22Rv1 (cell line): Measurements from ENCODE around the gene LY6G6C.

Experiments
- ZFX ChIP-seq: fragments of 450-650 bp; IDR thresholded peaks from 2 replicates; pipeline ENCODE4 v1.6.1; 2017; ENCODE audit warnings: antibody characterized with exemption, borderline replicate concordance
- TF ChIP-seq, protein P1 (sequence below): fragments of 450-650 bp; IDR thresholded peaks from 2 replicates; pipeline ENCODE4 v1.5.1; 2017; ENCODE audit warnings: mild to moderate bottlenecking

DNA sequence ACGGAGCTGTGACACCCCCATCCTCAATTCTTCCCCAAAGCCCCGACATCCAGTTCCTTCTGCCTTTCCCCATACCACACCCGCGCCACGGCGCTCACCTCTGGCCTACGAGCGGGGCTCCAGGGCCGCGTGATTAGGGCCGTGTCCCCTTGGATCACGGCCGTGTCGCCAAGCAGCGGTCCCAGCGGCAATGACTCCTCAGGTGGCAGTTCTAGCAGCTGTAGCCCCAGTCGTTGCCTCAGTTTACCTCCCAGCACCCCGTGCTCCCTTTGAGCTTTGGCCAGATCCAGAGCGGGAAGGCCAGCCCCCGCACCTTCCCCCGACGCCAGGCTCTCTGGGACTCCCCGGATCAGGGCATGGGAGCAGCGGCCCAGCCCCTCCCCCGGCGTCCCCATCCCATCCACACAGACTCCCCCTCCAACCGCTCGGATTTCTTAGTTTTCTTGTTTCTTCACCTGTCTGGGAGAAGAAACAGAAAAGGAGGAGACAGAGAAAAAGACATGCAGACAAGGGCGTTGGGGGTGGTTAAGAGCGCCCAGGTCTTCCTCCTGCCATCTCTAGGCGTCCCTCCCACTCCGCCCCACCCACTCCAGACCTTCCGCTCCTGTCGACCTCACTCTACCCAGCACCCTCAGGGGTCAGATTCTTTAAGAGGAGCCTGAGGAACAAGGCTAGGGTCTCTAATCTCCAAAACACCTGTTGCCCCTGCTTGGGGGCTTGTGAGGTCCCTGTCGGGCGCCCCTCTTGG, 7.4 kb upstream of the LY6G6C start, which contains the start of gene DDAH2:
- TF ChIP-seq, protein P1, sequence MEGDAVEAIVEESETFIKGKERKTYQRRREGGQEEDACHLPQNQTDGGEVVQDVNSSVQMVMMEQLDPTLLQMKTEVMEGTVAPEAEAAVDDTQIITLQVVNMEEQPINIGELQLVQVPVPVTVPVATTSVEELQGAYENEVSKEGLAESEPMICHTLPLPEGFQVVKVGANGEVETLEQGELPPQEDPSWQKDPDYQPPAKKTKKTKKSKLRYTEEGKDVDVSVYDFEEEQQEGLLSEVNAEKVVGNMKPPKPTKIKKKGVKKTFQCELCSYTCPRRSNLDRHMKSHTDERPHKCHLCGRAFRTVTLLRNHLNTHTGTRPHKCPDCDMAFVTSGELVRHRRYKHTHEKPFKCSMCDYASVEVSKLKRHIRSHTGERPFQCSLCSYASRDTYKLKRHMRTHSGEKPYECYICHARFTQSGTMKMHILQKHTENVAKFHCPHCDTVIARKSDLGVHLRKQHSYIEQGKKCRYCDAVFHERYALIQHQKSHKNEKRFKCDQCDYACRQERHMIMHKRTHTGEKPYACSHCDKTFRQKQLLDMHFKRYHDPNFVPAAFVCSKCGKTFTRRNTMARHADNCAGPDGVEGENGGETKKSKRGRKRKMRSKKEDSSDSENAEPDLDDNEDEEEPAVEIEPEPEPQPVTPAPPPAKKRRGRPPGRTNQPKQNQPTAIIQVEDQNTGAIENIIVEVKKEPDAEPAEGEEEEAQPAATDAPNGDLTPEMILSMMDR: no peak
- no peak for TF ChIP-seq ZFX
